Right forelimb (tissue), 1 donor: Measurements from ENCODE around the gene NAA20.
A peak's percentile ranks its signal among the peaks of the same experiment; 100 is the strongest.

Source experiments
- DNase-seq: peaks from one replicate; pipeline ENCODE4 v3.0.0-alpha.2; 2018

Gene NAA20

DNA sequence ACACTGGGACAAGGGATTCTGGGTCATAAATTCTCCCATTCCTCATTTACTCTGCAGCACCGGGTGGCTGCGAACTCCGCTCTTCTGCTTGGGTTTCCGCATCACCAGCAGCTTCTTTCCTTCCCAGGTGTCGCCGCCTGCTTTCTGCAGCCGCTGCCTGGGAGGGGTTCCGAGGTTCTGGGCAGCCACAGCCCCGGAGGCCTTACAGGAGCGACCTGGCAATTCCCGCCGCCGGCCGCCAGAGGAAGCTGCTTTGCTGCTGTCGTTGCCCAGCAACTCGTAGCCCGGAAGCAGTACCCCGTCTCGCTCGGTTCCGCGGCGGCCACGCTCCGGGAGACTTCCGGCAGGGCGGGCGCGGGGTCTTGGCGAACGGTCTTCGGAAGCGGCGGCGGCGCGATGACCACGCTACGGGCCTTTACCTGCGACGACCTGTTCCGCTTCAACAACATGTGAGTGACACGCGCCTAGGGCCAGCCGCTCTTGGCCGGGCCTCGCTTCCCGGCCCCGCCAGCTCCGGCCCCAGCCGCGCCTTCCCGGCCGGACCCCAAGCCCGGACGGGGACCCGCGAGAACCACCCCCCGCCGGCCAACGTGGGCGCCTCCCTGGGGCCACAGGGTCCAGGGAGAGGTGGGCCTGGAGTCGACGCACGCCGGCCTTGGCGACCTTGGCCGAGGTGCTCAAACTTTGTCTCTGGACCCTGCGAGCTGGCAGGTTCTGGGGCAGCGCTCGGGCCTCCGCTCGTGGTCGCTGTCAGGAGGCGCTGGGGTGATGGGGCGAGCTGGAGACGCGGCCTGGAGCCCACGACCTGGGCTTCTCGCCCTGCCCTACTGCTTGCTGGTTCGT lies at the start of gene NAA20:
NAA20 (plus strand) TSS at position 362 of the 843 bp plus-strand sequence; CDS start at position 397, 35 bp downstream.
- DNase-seq: peak; percentile 95

GRCh38 chr20:19967445-19967844 lies 49.7 kb upstream of the NAA20 start:
- DNase-seq: no peak

GRCh38 chr20:19968028-19968427 lies 49.1 kb upstream of the NAA20 start:
- DNase-seq: no peak

DNA sequence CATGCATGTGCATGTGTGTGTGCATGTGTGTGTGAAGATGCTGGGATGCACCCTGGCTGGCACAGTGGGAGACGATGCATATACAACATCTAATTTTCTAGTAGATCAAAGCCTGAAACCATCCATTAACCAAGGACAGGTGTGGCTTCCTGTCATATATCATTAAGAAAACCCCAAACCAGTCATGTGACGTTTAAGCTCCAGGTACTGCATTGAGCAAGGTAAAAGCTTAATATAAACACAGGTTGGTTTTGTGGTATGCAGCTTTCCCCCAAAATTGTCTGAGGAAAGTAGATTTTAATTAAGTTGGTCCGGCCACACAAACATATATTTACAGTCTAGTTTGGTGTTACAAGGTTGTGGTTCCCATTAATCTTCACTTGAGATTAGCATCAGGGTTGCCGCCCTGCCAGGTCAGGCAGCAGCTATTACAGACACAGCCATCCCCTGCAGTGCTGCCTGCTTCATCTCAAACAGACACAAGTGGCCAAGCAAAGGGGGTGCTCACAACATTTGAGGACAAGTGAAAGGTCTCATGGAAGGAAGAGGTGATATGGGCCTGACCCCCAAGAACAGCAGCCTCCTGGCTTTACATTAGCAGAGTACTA lies 48.6 kb upstream of the NAA20 start:
- no peak for DNase-seq

- DNase-seq: no peak
Observed at GRCh38 chr20:19969106-19969505, 48.1 kb upstream of the NAA20 start.

- no peak for DNase-seq
Observed at GRCh38 chr20:19969507-19970255, 47.5 kb upstream of the NAA20 start.

DNA sequence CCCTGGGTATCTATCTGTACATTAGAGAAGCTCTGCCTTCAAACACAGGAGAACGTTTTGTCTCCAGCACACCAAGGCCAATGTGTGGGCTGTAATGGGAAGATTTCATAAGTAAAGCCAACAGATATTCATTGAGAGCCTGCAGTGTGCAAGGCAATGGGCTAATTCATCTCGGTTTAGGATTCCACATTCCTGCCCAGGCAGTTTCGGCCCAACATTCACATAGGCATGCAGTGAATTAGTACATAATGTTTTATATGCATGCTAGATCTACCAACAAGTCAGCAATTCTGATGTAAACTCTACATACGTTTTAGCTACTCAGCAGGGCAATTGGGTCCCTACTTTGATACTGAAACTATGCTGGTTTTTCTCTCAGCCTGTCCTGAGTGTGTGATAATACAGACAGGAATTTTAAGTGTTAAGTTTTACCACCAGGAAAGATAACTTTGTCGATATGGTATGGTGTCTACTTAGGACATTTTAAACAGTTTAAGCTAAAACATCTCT lies 46.9 kb upstream of the NAA20 start:
- no peak for DNase-seq

GRCh38 chr20:19971116-19971515 lies 46.0 kb upstream of the NAA20 start:
- no peak for DNase-seq

DNA sequence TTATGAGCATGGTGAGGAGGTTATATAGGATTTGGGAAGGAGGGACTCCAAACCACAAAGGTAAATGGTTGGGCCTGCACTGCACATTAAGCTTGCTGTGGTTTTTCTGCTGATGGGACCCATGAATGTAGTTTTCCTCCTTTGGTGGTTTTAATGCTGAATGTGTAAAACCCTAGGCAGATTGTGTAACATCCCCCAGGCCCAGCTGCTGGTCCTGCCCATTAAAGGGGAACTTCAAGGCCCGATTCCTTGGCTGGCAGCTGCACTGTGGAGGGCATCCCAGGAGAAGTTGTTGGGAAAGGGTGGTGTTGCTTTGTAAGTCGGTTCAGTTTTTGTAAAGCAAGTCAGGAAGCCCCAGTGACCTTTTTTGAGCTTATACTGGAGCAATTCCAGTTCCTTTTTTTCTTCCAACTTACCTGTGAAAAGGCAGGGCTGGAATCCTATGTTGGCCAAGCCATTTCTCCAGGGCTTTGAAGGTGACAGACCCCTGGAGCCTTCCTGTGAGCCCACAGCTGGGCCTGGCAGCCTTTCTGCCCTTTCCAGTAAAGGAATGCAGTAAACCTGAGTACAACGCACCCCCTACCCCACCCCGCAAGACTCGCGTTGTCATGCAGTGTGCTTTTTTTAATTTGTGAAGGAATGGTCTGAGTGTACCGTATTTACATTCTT lies 43.1 kb upstream of the NAA20 start:
- peak; percentile 75 for DNase-seq

DNA sequence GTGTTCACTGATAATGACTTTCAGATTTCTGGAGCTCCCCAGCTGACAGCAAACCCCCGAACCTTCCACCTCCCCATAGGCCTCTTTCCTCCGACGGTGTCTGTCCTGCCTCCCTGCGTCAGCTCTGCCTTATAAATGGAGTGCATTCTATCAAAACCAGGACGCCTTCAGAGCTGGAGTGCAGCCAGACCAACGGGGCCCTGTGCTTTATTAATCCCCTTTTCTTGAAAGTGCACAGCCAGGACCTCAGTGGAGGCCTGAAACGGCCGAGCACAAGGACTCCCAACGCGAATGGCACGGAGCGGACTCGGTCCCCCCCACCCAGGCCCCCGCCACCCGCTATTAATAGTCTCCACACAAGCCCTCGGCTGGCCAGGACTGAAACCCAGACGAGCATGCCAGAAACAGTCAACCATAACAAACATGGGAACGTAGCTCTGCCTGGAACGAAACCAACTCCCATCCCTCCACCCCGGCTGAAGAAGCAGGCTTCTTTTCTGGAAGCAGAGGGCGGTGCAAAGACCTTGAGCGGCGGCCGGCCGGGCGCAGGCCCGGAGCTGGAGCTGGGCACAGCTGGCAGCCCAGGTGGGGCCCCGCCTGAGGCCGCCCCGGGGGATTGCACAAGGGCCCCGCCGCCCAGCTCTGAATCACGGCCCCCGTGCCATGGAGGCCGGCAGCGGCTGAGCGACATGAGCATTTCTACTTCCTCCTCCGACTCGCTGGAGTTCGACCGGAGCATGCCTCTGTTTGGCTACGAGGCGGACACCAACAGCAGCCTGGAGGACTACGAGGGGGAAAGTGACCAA lies 42.3 kb upstream of the NAA20 start:
- DNase-seq: peak; percentile 92

GRCh38 chr20:19975436-19975799 lies 41.7 kb upstream of the NAA20 start:
- no peak for DNase-seq

DNA sequence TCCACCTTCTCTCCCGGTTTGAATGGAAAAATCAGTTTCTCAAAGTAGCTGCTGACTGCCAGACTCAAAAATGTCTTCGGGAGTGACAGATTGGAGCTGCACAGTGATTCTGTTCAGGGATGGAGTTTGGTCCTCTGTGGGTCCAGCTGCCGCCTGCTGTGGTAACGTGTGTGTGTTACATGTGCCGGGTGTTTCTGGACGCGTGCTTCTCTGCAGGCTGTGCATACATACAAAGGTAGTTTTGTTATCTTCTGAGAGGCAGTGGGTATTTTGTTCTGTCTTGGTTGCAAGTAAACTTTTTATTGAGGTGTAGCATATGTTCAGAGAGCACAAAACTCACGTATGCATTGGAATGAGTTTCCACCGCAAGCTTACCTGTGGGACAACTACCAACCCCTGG lies 41.3 kb upstream of the NAA20 start:
- DNase-seq: no peak

DNA sequence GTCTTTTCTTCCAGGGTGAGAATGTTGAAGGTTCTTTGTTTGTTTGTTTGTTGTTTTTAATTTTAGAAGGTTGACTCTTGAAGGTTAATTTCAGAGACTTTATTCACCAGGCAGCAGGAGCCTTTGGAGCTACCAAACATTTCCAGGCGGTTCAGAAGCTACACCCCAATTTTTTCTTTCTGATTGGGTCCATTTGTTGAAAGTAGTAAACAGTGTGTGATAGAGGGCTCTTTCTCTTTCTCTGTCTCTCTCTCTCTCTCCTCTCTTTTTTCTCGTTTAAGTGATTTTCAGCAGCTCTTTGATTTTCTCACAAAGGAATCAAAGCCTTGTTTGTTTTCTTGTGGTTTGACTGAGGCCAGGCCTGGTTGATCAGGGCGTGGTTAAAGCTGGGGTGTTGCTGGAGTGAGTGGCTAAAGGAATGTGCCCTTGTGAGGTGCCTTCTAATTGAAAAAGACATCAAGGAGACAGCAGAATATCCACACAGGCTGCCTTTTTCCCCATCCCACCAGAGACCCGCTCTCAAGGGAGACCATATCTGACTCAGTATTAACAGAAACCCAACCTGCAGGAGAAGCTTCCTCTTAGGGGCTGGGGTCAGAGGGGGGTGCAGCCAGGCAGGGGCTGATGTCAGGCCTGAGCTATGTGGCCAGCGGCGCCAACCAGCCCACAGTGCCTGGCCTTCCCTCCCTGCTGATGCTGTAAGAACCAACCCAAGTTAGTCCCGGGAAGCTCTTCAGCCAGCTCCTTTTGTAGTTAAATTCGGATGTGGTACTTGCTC lies 40.4 kb upstream of the NAA20 start:
- peak; percentile 59 for DNase-seq

GRCh38 chr20:19977373-19977770 lies 39.8 kb upstream of the NAA20 start:
- peak; percentile 51 for DNase-seq

GRCh38 chr20:19978511-19979210 lies 38.5 kb upstream of the NAA20 start:
- no peak for DNase-seq

DNA sequence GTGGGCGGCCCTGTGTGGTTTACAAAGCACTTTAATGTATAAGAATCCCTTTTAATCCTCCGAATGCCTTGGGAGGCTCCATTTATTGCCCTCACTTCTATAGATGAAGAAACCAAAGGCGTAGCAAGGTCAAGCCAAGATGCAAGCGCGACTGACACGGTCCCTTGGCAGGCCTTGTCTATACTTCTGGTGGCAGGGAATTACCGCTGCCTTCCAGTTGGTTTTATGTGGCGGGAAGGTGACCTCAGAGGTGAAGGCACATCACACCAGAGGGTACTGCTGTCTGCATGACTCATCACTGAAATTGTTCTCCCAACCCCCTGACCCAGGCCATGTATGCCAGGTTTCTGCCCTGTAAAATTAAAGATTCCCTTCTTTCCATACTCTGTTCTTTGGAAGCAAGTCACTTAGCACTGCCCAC lies 36.1 kb upstream of the NAA20 start:
- DNase-seq: no peak

- DNase-seq: no peak
Observed at GRCh38 chr20:19986419-19986818, 30.7 kb upstream of the NAA20 start.

- DNase-seq: no peak
Observed at GRCh38 chr20:19987046-19987445, 30.1 kb upstream of the NAA20 start.

GRCh38 chr20:19990850-19991249 lies 26.3 kb upstream of the NAA20 start:
- DNase-seq: no peak

GRCh38 chr20:19991308-19991707 lies 25.9 kb upstream of the NAA20 start:
- DNase-seq: no peak

DNA sequence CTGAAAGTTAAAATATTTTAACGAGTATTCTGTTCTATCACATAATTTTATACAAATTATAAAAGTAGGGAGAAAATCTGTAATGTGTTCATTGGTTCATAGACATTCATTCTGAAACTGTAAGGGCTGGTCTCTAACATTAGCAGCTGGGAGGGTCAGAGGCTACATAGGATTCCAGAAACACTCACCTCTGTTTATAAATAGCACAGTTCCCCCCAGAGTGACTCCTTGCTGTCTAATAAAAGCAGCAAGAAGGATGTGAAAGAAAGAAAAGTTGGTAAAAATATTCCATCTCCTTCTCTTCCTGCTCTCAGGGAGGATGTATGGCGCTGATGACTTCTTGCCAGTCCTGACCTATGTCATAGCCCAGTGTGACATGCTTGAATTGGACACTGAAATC lies 25.3 kb upstream of the NAA20 start:
- no peak for DNase-seq
